ENCODE measurements around the gene GUCD1.

The GUCD1 gene

DNA sequence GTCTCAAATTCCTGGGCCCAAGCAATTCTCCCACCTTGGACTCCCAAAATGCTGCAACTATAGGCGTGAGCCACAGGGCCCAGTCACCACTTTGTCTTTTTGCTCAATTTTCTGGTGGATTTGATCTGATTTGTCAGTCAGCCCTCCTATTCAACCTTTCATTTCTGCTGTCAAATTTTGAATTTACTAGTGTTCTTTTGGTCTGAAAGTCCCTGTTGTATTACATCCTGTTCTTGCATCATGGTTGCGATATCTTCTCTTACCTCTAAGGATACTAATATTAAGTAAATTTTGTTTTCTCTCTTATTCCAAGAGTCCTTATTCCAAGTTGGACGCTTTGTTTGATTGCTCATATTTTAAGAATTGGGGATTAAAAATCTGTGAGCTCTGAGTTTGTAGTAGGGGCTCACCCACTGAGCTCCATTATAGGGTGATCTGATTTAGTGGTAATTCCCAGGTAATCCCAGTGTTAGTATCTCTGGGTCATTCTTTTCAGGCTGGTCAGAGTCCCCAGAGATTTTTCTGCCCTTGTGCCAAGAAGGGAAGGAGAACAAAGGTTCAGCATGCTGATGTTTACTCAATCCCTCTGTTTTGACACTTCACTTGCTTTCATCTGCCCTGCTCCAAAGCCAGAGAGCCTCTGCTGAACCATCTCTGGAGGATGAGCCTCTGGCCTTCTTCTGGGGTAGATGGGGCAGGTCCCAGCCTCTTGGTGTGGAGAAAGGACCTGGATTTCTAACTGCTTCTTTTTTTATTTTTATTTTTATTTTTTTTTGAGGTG is 49.8 kb downstream of the GUCD1 start:
- no peak for DNase-seq (ENCODE audit: low read depth in 1 of 2, low spot score in 1 of 2)

DNA sequence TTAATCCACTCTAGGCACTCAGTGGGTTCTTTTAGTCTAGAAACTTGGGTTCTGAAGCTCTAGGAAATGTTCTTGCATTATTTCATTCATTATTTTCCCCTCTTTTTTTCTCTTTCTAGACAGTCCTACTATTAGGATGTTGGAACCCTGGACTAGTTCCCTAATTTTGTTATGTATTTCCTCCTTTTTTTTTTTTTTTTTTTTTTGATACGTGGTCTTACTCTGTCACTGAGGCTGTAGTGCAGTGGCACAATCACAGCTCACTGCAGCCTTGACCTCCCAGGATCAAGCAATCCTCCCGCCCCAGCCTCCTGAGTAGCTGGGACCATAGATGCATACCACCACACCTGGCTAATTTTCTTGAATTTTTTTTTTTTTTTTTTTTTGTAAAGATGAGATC is 50.4 kb downstream of the GUCD1 start:
- DNase-seq (ENCODE audit: low read depth in 1 of 2, low spot score in 1 of 2): no peak

DNA sequence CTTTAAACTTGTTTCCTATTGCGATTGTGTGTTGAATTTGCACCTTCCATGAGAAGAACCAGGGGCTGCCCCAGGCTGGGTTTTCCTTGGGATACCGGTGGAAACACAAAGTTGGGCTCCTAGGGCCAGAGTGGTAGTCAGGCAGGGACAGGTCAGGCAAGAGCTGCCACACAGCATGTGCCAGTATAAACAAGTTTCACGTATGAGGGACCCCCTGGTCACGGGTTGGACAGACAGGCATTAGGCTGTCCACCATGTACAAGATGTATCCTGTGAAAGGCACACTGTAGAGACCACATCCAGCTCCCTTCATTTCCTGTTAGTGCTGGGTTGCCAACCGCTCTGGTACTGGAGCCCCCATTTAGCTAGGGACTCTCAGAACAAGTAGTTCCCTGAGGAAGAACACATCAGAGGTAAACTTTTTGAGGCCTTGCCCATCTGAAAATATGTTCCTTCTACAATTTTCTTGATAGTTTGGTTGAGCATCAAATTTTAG is 51.0 kb downstream of the GUCD1 start:
- no peak for DNase-seq (ENCODE audit: low read depth in 1 of 2, low spot score in 1 of 2)

DNA sequence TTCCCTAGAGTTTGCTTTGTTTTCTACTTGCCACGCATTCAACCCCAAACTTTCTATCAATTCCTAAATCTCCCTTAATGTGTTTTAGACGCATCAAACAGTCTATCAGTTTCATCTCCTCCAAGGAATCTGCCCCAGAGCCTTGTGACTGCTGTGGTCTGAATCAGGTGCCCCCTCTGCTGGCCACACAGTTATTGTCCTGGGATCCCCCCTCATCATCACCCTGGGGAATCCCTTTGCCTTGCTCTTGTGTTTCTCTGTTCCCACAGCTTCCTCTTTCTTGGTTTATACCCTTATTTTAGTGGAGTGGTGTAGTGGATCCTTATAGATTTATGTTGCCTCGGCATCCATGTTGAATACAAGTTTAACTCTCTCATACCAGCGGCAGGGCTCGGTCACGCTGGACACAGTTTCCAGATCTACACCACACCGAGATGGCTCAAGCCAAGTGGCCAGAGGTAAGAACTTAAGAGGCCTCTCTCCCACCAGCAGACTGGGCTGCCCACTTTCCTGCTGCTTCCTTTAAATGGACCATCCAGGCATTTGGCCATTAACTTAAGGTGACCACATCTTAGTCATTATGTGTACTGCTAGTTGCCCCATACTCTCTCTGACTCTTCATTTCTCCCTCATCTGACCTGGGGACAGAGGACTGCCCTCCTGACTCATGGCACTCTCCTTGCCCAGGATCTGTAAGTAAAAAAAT is 51.6 kb downstream of the GUCD1 start:
- peak; percentile 19 to 46 for DNase-seq (ENCODE audit: low read depth in 1 of 2, low spot score in 1 of 2)

DNA sequence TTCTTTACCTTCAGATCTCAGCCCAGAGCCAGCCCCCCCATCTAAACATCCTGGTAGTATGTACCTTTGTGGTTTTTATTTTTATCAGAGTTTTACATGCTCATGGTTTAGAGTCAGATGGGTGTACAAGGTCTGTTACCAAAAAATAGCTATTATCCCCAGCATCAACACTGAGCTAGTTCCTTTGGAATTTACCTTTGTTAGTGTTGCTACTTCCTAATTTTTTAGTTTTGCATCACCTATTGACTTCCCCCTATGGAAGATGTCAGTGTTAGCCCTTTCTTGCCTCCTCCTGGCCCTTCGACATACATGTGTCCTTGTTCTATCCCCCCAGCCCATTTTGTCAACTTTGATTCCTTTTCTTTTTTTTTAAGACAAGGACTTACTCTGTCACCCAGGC is 52.4 kb downstream of the GUCD1 start:
- no peak for DNase-seq (ENCODE audit: low read depth in 1 of 2, low spot score in 1 of 2)

DNA sequence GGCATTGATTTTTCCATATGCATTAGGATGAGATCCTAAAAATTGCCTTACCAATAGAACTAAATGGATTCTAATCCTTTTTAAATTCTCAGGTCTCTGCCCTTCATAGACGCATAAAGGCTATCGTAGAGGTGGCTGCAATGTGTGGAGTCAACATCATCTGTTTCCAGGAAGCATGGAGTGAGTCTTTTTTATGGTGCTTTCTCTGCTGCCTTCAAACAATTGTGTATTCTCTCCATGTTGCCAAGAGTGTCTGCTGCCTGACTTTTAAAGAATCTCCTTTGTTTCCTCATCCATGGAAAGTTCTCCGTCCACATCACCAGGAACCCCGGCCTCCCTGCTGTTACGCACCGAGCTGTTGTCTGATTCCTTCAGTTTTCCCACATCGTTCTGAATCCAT is 52.9 kb downstream of the GUCD1 start:
- no peak for DNase-seq (ENCODE audit: low read depth in 1 of 2, low spot score in 1 of 2)

DNA sequence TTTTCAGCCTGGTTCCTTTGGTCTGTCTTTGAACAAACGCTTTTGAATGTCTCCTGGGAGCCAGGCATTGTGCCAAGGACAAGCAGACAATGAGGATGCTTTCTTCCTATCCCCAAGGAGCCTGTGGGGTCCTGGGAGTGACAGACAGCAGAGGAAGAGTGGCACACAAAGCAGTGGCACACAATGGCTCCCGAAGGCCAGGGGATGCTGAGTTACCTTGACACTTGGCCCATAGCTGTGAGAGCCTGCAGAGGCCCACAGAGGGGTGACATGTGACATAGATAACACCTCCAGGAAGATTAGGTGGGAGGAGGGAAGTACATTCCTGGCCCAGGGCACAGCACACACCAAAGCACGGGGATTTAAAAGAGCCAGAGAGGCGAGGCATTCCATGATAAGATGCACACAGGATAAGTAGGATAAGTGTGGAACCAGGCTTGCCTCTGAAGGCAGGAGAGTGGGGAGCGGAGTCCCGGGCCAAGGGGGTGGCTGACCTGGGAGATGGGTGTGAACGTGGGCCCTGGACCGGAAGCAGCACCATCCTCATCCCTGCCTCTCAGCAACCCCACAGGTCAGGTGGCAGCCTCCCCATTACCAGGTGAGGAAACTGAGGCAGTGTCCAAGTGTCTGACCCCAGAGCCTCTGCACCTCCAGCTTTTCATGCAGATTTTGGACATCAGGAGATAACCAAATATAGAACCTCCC is 53.5 kb downstream of the GUCD1 start:
- DNase-seq (ENCODE audit: low read depth in 1 of 2, low spot score in 1 of 2): no peak

DNA sequence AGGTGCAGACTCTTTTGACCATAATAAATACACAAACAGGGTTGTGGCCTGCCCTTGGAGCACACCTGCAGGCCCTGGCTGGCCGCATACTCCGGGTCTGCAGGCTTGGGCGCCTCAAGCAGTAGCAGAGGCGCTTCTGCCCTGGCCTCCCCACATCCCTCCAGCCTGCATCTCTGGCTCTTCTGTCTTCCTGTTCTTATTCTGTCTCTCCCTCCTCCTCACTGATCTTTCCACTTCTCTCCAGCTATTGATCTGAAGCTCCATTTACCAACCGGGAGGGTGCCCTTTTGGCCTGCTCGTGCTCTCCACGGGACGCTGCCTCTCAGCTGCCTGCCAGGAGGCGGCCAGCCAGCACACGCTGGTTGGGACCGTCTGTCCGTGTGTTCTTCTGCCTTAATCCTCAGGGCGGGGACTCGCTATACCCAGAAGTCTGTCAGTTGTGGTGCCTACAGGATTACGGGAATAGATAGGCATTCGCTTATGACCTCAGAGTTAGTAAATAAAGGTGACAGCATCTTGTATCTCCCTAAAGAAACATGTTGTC is 54.6 kb downstream of the GUCD1 start:
- no peak for DNase-seq (ENCODE audit: low read depth in 1 of 2, low spot score in 1 of 2)

DNA sequence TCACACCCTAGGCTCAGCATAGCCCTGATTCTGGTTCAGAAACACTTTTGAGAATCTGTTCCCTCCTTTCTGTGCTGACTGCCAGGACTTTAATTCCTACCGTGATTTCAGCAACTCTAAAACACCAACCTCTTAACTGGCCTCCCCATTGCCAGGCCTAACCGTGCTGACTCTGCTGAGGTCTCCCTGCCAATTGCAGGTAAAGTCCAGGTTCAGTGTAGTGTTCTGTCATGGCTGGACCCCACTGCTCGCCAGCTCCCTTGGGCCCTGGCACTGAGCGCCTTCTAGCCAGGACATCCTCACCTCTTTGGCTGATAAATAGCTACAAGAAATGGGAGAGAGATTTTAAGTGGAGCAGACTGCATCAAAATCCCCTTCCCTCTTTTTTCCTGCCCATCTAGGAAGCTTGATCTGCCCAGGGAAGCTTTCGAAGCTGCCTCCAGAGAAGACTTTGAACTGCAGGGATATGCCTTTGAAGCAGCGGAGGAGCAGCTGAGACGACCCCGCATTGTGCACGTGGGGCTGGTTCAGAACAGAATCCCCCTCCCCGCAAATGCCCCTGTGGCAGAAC is 55.1 kb downstream of the GUCD1 start:
- no peak for DNase-seq (ENCODE audit: low read depth in 1 of 2, low spot score in 1 of 2)

DNA sequence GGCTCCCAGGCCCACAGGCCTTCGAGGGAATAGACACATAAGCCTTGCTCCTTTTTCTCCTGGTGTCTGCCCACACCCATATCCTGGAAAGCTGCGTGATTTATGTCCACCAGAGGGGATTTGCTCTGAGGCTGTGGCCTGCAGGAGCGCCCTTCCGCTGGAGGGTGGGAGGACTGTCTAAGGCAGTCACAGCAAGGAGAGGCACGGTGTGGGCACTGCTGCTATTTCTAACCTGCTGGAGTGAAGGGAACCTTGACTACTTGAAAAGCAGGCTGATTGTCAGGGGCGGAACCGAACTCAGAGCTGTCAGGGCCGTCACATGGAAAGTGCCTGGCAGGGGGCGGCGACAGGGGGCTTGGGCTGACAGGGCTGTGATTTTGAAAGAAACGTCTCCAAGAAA is 56.1 kb downstream of the GUCD1 start:
- no peak for DNase-seq (ENCODE audit: low read depth in 1 of 2, low spot score in 1 of 2)

DNA sequence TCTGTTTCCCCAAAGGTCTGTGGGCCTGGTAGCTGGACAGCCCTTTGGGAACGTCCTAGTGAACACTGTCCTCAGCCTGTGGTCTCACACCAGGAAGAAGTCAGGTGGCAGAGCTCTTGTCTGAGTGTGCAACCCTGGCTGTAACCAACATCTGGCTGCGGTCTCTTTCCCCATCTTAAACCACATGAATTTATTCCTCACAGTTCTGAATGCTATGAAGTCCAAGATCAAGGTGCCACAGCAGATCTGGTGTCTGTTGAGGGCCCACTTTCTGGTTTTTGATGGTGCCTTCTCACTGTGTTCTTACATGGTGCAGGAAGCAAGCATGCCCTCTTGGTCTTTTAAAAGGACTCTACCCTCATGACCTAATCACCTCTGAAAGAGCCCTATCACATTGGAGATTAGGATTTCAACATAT is 57.1 kb downstream of the GUCD1 start:
- no peak for DNase-seq (ENCODE audit: low read depth in 1 of 2, low spot score in 1 of 2)

DNA sequence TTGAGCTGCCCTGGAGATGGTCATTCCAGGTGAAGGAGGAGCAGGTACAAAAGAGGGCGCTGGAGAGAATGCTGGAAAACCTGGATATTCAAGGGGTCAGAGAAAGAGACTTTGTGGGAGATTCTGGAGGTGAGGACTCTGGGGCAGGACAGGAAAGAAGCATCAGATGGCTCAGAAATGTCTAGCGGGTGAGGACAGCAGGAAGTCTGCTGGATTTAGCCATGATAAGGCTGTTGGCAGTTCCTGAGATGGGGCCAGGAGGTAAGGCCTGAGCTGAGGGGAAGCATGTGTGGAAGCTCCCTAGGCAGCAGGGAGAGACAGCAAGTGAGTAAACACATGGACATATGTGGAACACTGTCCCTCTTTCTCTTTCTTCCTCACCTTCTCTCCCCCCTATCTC is 58.3 kb downstream of the GUCD1 start:
- DNase-seq (ENCODE audit: low read depth in 1 of 2, low spot score in 1 of 2): no peak

DNA sequence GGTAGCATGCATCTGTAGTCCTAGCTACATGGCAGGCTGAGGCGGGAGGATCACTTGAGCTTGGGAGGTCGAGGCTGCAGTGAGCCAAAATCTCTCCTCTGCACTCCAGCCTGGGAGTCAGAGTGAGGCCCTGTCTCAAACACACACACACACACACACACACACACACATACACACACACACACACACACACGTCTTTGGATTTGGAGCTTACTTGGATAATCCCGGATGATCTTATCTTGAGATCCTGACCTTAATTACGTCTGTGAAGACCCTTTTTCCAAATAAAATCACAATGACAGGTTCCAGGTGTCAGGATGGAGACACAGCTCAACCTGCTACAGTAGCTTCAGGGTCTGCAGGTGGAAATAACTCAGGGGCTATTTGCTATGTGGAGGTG is 58.7 kb downstream of the GUCD1 start:
- no peak for DNase-seq (ENCODE audit: low read depth in 1 of 2, low spot score in 1 of 2)

DNA sequence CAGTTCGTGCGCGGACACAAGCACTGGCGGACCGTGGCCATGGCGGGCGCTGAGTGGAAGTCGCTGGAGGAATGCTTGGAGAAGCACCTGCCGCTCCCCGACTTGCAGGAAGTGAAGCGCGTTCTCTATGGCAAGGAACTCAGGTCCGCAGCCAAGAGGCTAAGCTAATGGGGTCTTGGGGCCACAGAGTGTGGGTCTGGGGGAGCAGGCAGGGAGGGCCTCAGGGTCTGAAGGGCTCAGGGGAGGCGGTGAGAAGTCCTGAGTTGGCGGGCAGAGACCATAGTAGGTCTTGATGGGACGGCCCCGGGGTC is 59.6 kb downstream of the GUCD1 start:
- no peak for DNase-seq (ENCODE audit: low read depth in 1 of 2, low spot score in 1 of 2)

DNA sequence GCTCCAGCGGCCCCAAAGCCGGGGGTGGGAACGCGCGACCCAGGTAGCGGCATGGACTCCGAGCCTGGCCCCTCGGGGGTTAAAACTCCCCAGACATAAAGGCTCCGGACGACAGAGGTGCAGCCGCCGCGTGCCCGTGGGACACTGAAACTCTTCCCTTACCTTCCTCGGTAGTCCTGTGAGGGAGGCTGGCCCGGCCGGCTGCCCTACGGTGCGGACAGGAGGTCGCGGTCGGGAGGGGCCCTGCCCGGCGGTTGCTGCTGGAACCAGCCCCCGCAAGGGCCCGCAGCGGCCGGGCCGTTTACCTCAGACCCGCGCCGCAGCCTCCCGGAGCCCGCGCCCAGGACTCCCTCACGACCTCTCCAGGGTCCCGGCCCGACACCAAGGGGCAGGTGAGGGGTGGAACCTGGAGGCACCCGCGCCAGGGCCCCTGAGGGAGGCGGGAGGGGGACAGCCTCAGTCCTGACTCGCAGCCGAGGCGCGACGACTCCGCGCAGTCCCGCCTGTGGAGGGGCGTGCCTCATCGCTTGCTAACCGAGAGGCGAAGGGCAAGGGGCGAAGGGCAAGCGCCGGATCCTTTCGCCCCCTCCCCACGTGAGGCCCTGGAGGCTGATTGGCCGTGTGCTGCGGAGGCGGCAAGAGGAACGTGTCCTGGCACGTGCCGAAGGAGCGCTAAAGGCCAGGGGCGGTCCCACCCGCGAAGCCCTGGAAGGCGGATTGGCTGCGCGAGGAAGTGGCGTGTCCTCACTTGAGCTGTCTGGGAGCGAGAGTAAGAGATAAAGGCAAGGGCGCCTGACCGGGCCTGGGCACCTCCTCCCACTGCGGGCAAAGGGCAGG is 60.2 kb downstream of the GUCD1 start, which contains the start of gene UPB1:
UPB1 (plus strand) TSS at position 805 of the 837 bp plus-strand sequence. CDS start 72 bp downstream, outside the sequence.
- no peak for DNase-seq (ENCODE audit: low read depth in 1 of 2, low spot score in 1 of 2)

DNA sequence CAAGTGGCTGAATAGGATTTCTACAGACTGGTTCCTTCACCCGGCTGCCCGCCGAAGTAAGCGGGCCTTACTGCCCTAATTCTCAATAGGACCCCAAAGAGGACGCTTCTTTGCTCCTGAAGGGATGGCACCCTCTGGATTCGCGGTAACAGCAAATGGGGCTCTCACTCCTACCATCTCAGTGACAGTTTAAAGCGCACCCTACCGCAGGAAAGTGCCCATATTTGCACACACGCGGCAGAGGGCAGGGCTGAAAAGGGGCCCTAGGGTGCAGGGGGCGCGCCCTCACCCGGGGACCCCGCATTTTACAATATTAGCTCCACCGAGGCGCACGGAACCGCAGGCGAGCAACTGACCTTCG is 60.8 kb downstream of the GUCD1 start:
- no peak for DNase-seq (ENCODE audit: low read depth in 1 of 2, low spot score in 1 of 2)

DNA sequence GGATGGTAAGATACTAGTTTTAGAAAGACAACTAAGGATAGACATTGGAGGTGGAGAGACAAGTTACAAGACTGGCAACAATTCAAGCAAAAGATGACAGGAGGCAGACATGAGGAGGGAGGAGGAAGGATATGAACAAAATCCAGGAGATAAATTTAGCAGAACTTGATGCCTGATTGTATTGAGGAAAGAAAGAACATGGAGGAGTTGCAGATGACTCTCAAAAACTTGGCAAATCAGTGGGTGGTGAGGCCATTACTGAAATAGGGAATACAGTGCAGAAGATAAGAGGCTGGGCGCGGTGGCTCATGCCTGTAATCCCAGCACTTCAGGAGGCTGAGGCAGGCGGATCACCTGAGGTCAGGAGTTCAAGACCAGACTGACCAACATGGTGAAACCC is 62.5 kb downstream of the GUCD1 start:
- no peak for DNase-seq (ENCODE audit: low read depth in 1 of 2, low spot score in 1 of 2)
